ENCODE measurements around the gene PARS2. TPM values are rescaled to one million over a fixed set of nuclear protein-coding genes. Genes with fewer than 3 reads are reported as not detected.

Gene PARS2
- total RNA-seq, 1 experiment from 2014 or later: 3.5 TPM

GRCh38 chr1:54744696-54745095 lies 19.6 kb downstream of the PARS2 start:
- intact Hi-C loops (cut with micrococcal nuclease): no loop called here
- Histone ChIP-seq H4K20me1 (ENCODE audit: low read length) (no peaks in the 10 kb centered on the region), H3F3A (ENCODE audit: low read length, unreplicated experiment) (no peaks in the 10 kb centered on the region), H3K4me2 (ENCODE audit: low read length) (no peak overlapping the region), H3K27me3 (ENCODE audit: low read length) (no peaks in the 10 kb centered on the region), H3K9me3 (ENCODE audit: low read length) (no peaks in the 10 kb centered on the region), H3K79me2 (ENCODE audit: low read length) (no peaks in the 10 kb centered on the region), H3K4me1 (ENCODE audit: insufficient read depth, low read length) (no peaks in the 10 kb centered on the region), H3K27ac (ENCODE audit: low read length) (no peak overlapping the region), H3K4me3 (ENCODE audit: low read length) (no peak overlapping the region), H3K36me3 (ENCODE audit: low read depth, low read length) (peaks cover 23% of the 10 kb centered on the region), H2AFZ (ENCODE audit: low read length) (no peak overlapping the region), H3K9me2 (replicated peaks; ENCODE audit: low read length) (no peaks in the 10 kb centered on the region), H3K9ac (ENCODE audit: low read length) (no peak overlapping the region)
- no peak for DNase-seq
- ATAC-seq: no peak
- no TSS peak for BruUV-seq (replicated peaks)
- ChIA-PET POLR2A (ENCODE audit: unreplicated experiment) (no interaction called here), CTCF (no interaction called here)
- no peak for TF ChIP-seq EZH2 (IDR thresholded peaks at IDR 0.05; ENCODE audit: low read length, unreplicated experiment)
- no peak for TF ChIP-seq CTCF (conservative IDR thresholded peaks at IDR 0.05; ENCODE audit: low read depth, low read length)
- TF ChIP-seq EZH2phosphoT487 (IDR thresholded peaks at IDR 0.05; ENCODE audit: borderline replicate concordance, low read length): no peak

- no peak overlapping the region for H3K27ac ChIP-seq (ENCODE audit: low read length)
- no peak for DNase-seq
- ChIA-PET CTCF (no interaction called here), POLR2A (ENCODE audit: unreplicated experiment) (no interaction called here)
- no peaks in the 10 kb centered on the region for H3K79me2 ChIP-seq (ENCODE audit: low read length)
- no peak for TF ChIP-seq EZH2 (IDR thresholded peaks at IDR 0.05; ENCODE audit: low read length, unreplicated experiment)
- no peak for TF ChIP-seq CTCF (conservative IDR thresholded peaks at IDR 0.05; ENCODE audit: low read depth, low read length)
- no peak overlapping the region for H3K9ac ChIP-seq (ENCODE audit: low read length)
- H3K27me3 ChIP-seq (ENCODE audit: low read length): no peaks in the 10 kb centered on the region
- no peaks in the 10 kb centered on the region for H4K20me1 ChIP-seq (ENCODE audit: low read length)
- no peak for ATAC-seq
- no peak overlapping the region for H3K4me2 ChIP-seq (ENCODE audit: low read length)
- no peaks in the 10 kb centered on the region for H3F3A ChIP-seq (ENCODE audit: low read length, unreplicated experiment)
- intact Hi-C loops (cut with micrococcal nuclease): no loop called here
- no peak overlapping the region for H2AFZ ChIP-seq (ENCODE audit: low read length)
- H3K9me3 ChIP-seq (ENCODE audit: low read length): no peaks in the 10 kb centered on the region
- peaks cover 30% of the 10 kb centered on the region for H3K36me3 ChIP-seq (ENCODE audit: low read depth, low read length)
- BruUV-seq (replicated peaks): no TSS peak
- H3K9me2 ChIP-seq (replicated peaks; ENCODE audit: low read length): no peaks in the 10 kb centered on the region
- H3K4me1 ChIP-seq (ENCODE audit: insufficient read depth, low read length): no peaks in the 10 kb centered on the region
- no peak overlapping the region for H3K4me3 ChIP-seq (ENCODE audit: low read length)
Measured at GRCh38 chr1:54743416-54744226, 20.7 kb downstream of the PARS2 start.

GRCh38 chr1:54742282-54742681 lies 22.0 kb downstream of the PARS2 start:
- BruUV-seq (replicated peaks): no TSS peak
- ATAC-seq: no peak
- no peaks in the 10 kb centered on the region for H3K9me2 ChIP-seq (replicated peaks; ENCODE audit: low read length)

More at GRCh38 chr1:54742282-54742681, 22.0 kb downstream of the PARS2 start:
- H3K4me3 ChIP-seq (ENCODE audit: low read length): no peak overlapping the region
- no peak for DNase-seq
- H3K9ac ChIP-seq (ENCODE audit: low read length): no peak overlapping the region
- ChIA-PET CTCF (no interaction called here), POLR2A (ENCODE audit: unreplicated experiment) (no interaction called here)
- H3K4me1 ChIP-seq (ENCODE audit: insufficient read depth, low read length): no peaks in the 10 kb centered on the region
- no peaks in the 10 kb centered on the region for H4K20me1 ChIP-seq (ENCODE audit: low read length)
- TF ChIP-seq EZH2phosphoT487 (IDR thresholded peaks at IDR 0.05; ENCODE audit: borderline replicate concordance, low read length): no peak
- TF ChIP-seq EZH2 (IDR thresholded peaks at IDR 0.05; ENCODE audit: low read length, unreplicated experiment): no peak
- no peak for TF ChIP-seq CTCF (conservative IDR thresholded peaks at IDR 0.05; ENCODE audit: low read depth, low read length)
- peaks cover 34% of the 10 kb centered on the region for H3K36me3 ChIP-seq (ENCODE audit: low read depth, low read length)
- no peak overlapping the region for H3K27ac ChIP-seq (ENCODE audit: low read length)
- no peaks in the 10 kb centered on the region for H3K79me2 ChIP-seq (ENCODE audit: low read length)
- no peaks in the 10 kb centered on the region for H3K27me3 ChIP-seq (ENCODE audit: low read length)
- H3K4me2 ChIP-seq (ENCODE audit: low read length): no peak overlapping the region
- no peaks in the 10 kb centered on the region for H3F3A ChIP-seq (ENCODE audit: low read length, unreplicated experiment)
- intact Hi-C loops (cut with micrococcal nuclease): no loop called here
- no peaks in the 10 kb centered on the region for H3K9me3 ChIP-seq (ENCODE audit: low read length)
- H2AFZ ChIP-seq (ENCODE audit: low read length): no peak overlapping the region

Data from PC-3 (cell line).